HG02840 (cell line): ENCODE results near the gene TNKS2.
"Not testable (repeated sequence)": the region's sequence is repeated elsewhere in the genome, so short reads cannot be mapped to it uniquely, and the experiment has no call there.

Source experiments
- ATAC-seq: cut with Tn5 transposase; IDR thresholded peaks from one replicate; pipeline ENCODE4 v1.9.1; 2021; ENCODE audit warnings: mild to moderate bottlenecking, moderate library complexity, moderate number of reproducible peaks; ENCODE audit not compliant: unreplicated experiment, low FRiP score

The TNKS2 gene

GRCh38 chr10:91864099-91864498 is 65.9 kb downstream of the TNKS2 start:
- ATAC-seq: no peak

- no peak for ATAC-seq
Measured at GRCh38 chr10:91864744-91865143, 66.5 kb downstream of the TNKS2 start.

GRCh38 chr10:91865562-91866081 is 67.4 kb downstream of the TNKS2 start:
- no peak for ATAC-seq

GRCh38 chr10:91875156-91875555 is 76.9 kb downstream of the TNKS2 start:
- no peak for ATAC-seq

- no peak for ATAC-seq
Measured at GRCh38 chr10:91875779-91876178, 77.6 kb downstream of the TNKS2 start.

- no peak for ATAC-seq
Measured at GRCh38 chr10:91879515-91880170, 81.4 kb downstream of the TNKS2 start.

- no peak for ATAC-seq
Measured at GRCh38 chr10:91880310-91880709, 82.1 kb downstream of the TNKS2 start.

- ATAC-seq: no peak
Measured at GRCh38 chr10:91883549-91884444, 85.6 kb downstream of the TNKS2 start.

- ATAC-seq: no peak
Measured at GRCh38 chr10:91884536-91884935, 86.3 kb downstream of the TNKS2 start.

GRCh38 chr10:91885362-91886079 is 87.3 kb downstream of the TNKS2 start:
- no peak for ATAC-seq

GRCh38 chr10:91886954-91887271 is 88.7 kb downstream of the TNKS2 start:
- ATAC-seq: no peak

- ATAC-seq: no peak
Measured at GRCh38 chr10:91887272-91888076, 89.2 kb downstream of the TNKS2 start.

GRCh38 chr10:91891125-91892001 is 93.1 kb downstream of the TNKS2 start:
- ATAC-seq: no peak

- ATAC-seq: no peak
Measured at GRCh38 chr10:91893051-91893450, 94.8 kb downstream of the TNKS2 start.

GRCh38 chr10:91894261-91894685 is 96.0 kb downstream of the TNKS2 start:
- ATAC-seq: not testable (repeated sequence)

- ATAC-seq: no peak
Measured at GRCh38 chr10:91896212-91896756, 98.1 kb downstream of the TNKS2 start.

GRCh38 chr10:91897421-91897820 is 99.2 kb downstream of the TNKS2 start:
- ATAC-seq: no peak

GRCh38 chr10:91901784-91902677 is 103.8 kb downstream of the TNKS2 start:
- no peak for ATAC-seq
